DOHH2 (cell line): ENCODE results near the gene FBXL13.
A peak's percentile ranks its signal among the peaks of the same experiment; 100 is the strongest.
"Not testable (repeated sequence)": the region's sequence is repeated elsewhere in the genome, so short reads cannot be mapped to it uniquely, and the experiment has no call there.

Experiments used
- H3F3A ChIP-seq: fragments of 200-600 bp; sonication (generic), shearing (Covaris generic); 2 replicates; pipeline ENCODE4 v1.6.0; 2016; ENCODE audit warnings: antibody characterized with exemption, mild to moderate bottlenecking; ENCODE audit not compliant: control insufficient read depth, insufficient read depth
- H3K27ac ChIP-seq: fragments of 200-600 bp; sonication (generic); 2 replicates; pipeline ENCODE4 v1.5.1; 2014; ENCODE audit warnings: low read depth, mild to moderate bottlenecking, low read length, moderate library complexity
- H3K27me3 ChIP-seq: fragments of 200-600 bp; sonication (generic); 2 replicates; pipeline ENCODE4 v1.6.1; 2014; ENCODE audit warnings: mild to moderate bottlenecking, low read length, mixed read lengths; ENCODE audit not compliant: control insufficient read depth
- H3K36me3 ChIP-seq: fragments of 200-600 bp; sonication (generic); 2 replicates; pipeline ENCODE4 v1.6.1; 2014; ENCODE audit warnings: mild to moderate bottlenecking, low read length, moderate library complexity, mixed read lengths; ENCODE audit not compliant: control insufficient read depth
- H3K4me1 ChIP-seq: fragments of 200-600 bp; sonication (generic); 2 replicates; pipeline ENCODE4 v1.6.1; 2014; ENCODE audit warnings: mild to moderate bottlenecking, low read length, mixed read lengths; ENCODE audit not compliant: control insufficient read depth
- H3K4me2 ChIP-seq: fragments of 200-600 bp; sonication (generic); 2 replicates; pipeline ENCODE4 v1.6.0; 2014; ENCODE audit warnings: mild to moderate bottlenecking, low read length, moderate library complexity
- H3K4me3 ChIP-seq: fragments of 200-600 bp; sonication (generic); 2 replicates; pipeline ENCODE4 v1.5.1; 2014; ENCODE audit warnings: mild to moderate bottlenecking, low read length, mixed read lengths
- H3K79me2 ChIP-seq: fragments of 200-600 bp; sonication (generic); 2 replicates; pipeline ENCODE4 v1.6.1; 2014; ENCODE audit warnings: mild to moderate bottlenecking, low read length, mixed read lengths; ENCODE audit not compliant: control insufficient read depth
- H3K9me2 ChIP-seq: fragments of 200-600 bp; sonication (generic); replicated peaks from 2 replicates; pipeline ENCODE4 v1.6.1; 2014; ENCODE audit warnings: mild to moderate bottlenecking, low read length, mixed read lengths; ENCODE audit not compliant: control insufficient read depth
- H3K9me3 ChIP-seq: fragments of 200-600 bp; sonication (generic); 2 replicates; pipeline ENCODE4 v1.6.1; 2014; ENCODE audit warnings: antibody characterized with exemption, low read length, mixed read lengths; ENCODE audit not compliant: control insufficient read depth, insufficient read depth
- H4K20me1 ChIP-seq: fragments of 200-600 bp; sonication (generic); 2 replicates; pipeline ENCODE4 v1.6.0; 2014; ENCODE audit warnings: low read depth, mild to moderate bottlenecking, antibody characterized with exemption, low read length, moderate library complexity; ENCODE audit not compliant: control insufficient read depth, insufficient read depth

The FBXL13 gene

GRCh38 chr7:102780926-102781325 lies 293.7 kb downstream of the FBXL13 start:
- H3F3A ChIP-seq, H4K20me1 ChIP-seq, H3K4me1 ChIP-seq, H3K9me2 ChIP-seq, H3K9me3 ChIP-seq, H3K4me3 ChIP-seq, H3K27ac ChIP-seq, H3K27me3 ChIP-seq, H3K79me2 ChIP-seq, H3K4me2 ChIP-seq: not testable (repeated sequence)
- peaks cover 11% of the 10 kb centered on the region for H3K36me3 ChIP-seq

- not testable (repeated sequence) for H3F3A ChIP-seq, H3K27me3 ChIP-seq, H4K20me1 ChIP-seq, H3K9me3 ChIP-seq, H3K4me3 ChIP-seq, H3K9me2 ChIP-seq, H3K79me2 ChIP-seq, H3K27ac ChIP-seq, H3K4me2 ChIP-seq
- H3K4me1 ChIP-seq, result peaks cover 26% of the 10 kb centered on the region
- peaks cover 21% of the 10 kb centered on the region for H3K36me3 ChIP-seq
These were observed 295.9 kb downstream of the FBXL13 start for GRCh38 chr7:102778663-102779062.

GRCh38 chr7:102776217-102776616 lies 298.4 kb downstream of the FBXL13 start:
- H3K27ac ChIP-seq, result peak overlapping the region; percentile 66
- not testable (repeated sequence) for H3K4me3 ChIP-seq, H4K20me1 ChIP-seq, H3K9me3 ChIP-seq, H3K27me3 ChIP-seq, H3K9me2 ChIP-seq, H3F3A ChIP-seq, H3K79me2 ChIP-seq
- peaks cover 33% of the 10 kb centered on the region for H3K36me3 ChIP-seq
- peaks cover 46% of the 10 kb centered on the region for H3K4me1 ChIP-seq
- H3K4me2 ChIP-seq, result peak overlapping the region; percentile 36

- H3K4me3 ChIP-seq, H4K20me1 ChIP-seq, H3F3A ChIP-seq, H3K9me2 ChIP-seq, H3K27me3 ChIP-seq, H3K4me2 ChIP-seq, H3K79me2 ChIP-seq: not testable (repeated sequence)
- Histone ChIP-seq H3K4me1 (peaks cover 83% of the 10 kb centered on the region), H3K9me3 (peaks cover 12% of the 10 kb centered on the region), H3K27ac (peak overlapping the region; percentile 95), H3K36me3 (peaks cover 22% of the 10 kb centered on the region)
These were observed 304.1 kb downstream of the FBXL13 start for GRCh38 chr7:102770467-102770866.

GRCh38 chr7:102769657-102770192 lies 304.9 kb downstream of the FBXL13 start:
- not testable (repeated sequence) for H3F3A ChIP-seq, H4K20me1 ChIP-seq, H3K9me2 ChIP-seq, H3K27me3 ChIP-seq, H3K79me2 ChIP-seq
- Histone ChIP-seq H3K9me3 (peaks cover 12% of the 10 kb centered on the region), H3K4me2 (peak overlapping the region; percentile 71), H3K4me3 (peak overlapping the region; percentile 54), H3K27ac (peak overlapping the region; percentile 95), H3K4me1 (peaks cover 83% of the 10 kb centered on the region), H3K36me3 (peaks cover 22% of the 10 kb centered on the region)

DNA sequence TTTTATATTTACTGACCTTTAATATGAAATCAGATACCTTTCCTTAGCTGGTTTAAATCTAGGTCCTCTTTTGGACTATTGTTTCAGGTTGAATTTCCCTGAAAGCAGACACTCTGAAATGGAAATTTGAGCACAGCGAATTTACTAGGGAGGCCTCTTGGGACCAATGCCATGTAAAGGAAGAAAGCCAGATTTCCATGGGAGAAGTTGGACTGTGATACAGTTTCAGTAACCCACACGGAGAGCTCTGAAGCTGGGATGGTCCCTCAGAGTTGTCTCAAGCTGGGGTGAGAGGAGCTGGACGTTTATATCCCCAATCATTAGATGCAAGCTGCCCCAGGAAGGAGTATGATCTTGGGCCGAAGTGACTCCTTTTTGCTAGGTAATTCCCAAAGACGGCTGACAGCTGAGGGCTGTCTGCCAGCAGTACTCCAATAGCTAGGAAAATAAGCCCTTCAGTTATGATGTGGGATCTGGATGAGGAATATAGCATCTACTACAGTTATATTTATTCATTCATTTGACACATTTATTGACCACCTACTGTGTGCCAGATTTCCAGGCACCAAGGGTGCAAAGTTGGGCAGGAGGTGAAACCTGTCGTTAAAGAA lies 311.2 kb downstream of the FBXL13 start:
- H3K27ac ChIP-seq, result peak overlapping the region; percentile 47
- not testable (repeated sequence) for H3K9me3 ChIP-seq

More for the DNA sequence above, 311.2 kb downstream of the FBXL13 start:
- Histone ChIP-seq H3F3A (peaks cover 15% of the 10 kb centered on the region), H3K4me3 (0 out of 2 replicates have a peak overlapping the region, but pooled peaks have one; percentile 3), H3K4me1 (peaks cover 94% of the 10 kb centered on the region), H3K4me2 (peak overlapping the region; percentile 5)
- H3K36me3 ChIP-seq, H3K9me2 ChIP-seq, H3K79me2 ChIP-seq, H4K20me1 ChIP-seq, H3K27me3 ChIP-seq: not testable (repeated sequence)
